HCT116 (cell line): ENCODE measurements around the gene INPP4A. TPM values are rescaled to one million over a fixed set of nuclear protein-coding genes. Genes with fewer than 3 reads are reported as not detected.
A peak's percentile ranks its signal among the peaks of the same experiment; 100 is the strongest.

Experiments used
- ATAC-seq: fragments of 200-7000 bp; cut with Tn5 transposase; 2 replicates; pipeline ENCODE4 v1.9.1; 2020; ENCODE audit warnings: mild to moderate bottlenecking, moderate library complexity
- BruUV-seq: library from RNA; stranded (reverse); fragments of 400-500 nt; replicated peaks from 2 replicates; lab custom pipeline; 2021; lab: Mats Ljungman, UMichigan
- CTCF ChIA-PET: fragments of 300-600 bp; sonication (Branson Sonifier 250); formaldehyde crosslinking; loops from one replicate; lab custom pipeline; 2021; ENCODE audit warnings: antibody characterized with exemption; lab: Charles Lee
- POLR2A ChIA-PET: fragments of 300-600, 350-600 bp; sonication (Branson Sonifier 250); formaldehyde crosslinking; loops from one replicate; lab custom pipeline; 2021; ENCODE audit warnings: antibody characterized with exemption; lab: Charles Lee
- RAD21 ChIA-PET, 2 experiments: fragments of 300-600 bp; sonication (Branson Sonifier 250); formaldehyde crosslinking; loops; one replicate each; lab custom pipeline; 2023; ENCODE audit warnings: low total read pairs in 2 of 2; ENCODE audit not compliant: uncharacterized antibody in 2 of 2, unreplicated experiment in 2 of 2, low non-redundant PET in 1 of 2; lab: Charles Lee
- DNase-seq: peaks from one replicate; pipeline ENCODE4 v3.0.0-alpha.2; 2010; ENCODE audit warnings: low read depth, low spot score
- H2AFZ ChIP-seq: fragments of 200-600 bp; shearing (Covaris generic), sonication (generic); 2 replicates; pipeline ENCODE4 v1.6.1; 2017; ENCODE audit warnings: low read depth, mixed run types, mixed read lengths, antibody characterized with exemption, low read length; ENCODE audit not compliant: poor library complexity, severe bottlenecking
- H3K27ac ChIP-seq: 2 replicates; pipeline ENCODE4 v1.5.1; 2012; ENCODE audit warnings: low read depth, low read length
- H3K27me3 ChIP-seq: fragments of 200-600 bp; sonication (generic); 2 replicates; pipeline ENCODE4 v1.6.1; 2016; ENCODE audit warnings: mixed run types, low read length, mixed read lengths; ENCODE audit not compliant: insufficient read depth
- H3K36me3 ChIP-seq, 2 experiments: fragments of 200-500 bp in 1 of 2; fragments of 200-600 bp in 1 of 2; sonication (Bioruptor generic) in 1 of 2; sonication (generic) in 1 of 2; 2 replicates each; pipeline versions ENCODE4 v1.5.1 to v1.6.1; 2014 to 2016; ENCODE audit warnings: low read length in 2 of 2, inconsistent platforms in 1 of 2, mixed read lengths in 1 of 2, mixed run types in 1 of 2; ENCODE audit not compliant: insufficient read depth in 2 of 2, control insufficient read depth in 1 of 2
- H3K4me1 ChIP-seq, 2 experiments: fragments of 200-600 bp in 1 of 2; sonication (generic) in 1 of 2; 2 replicates each; pipeline versions ENCODE4 v1.5.1 to v1.6.1; 2012 to 2017; ENCODE audit warnings: low read length in 2 of 2, inconsistent platforms in 1 of 2, mild to moderate bottlenecking in 1 of 2, mixed read lengths in 1 of 2, mixed run types in 1 of 2, moderate library complexity in 1 of 2; ENCODE audit not compliant: insufficient read depth in 2 of 2, control insufficient read depth in 1 of 2
- H3K4me2 ChIP-seq: fragments of 200-600 bp; sonication (generic); 2 replicates; pipeline ENCODE4 v1.6.1; 2017; ENCODE audit warnings: mixed run types, low read length, mixed read lengths
- H3K4me3 ChIP-seq, 2 experiments: fragments of 200-600 bp in 1 of 2; sonication (generic) in 1 of 2; replicated peaks in 1 of 2; 2 replicates each; pipeline ENCODE4 v1.5.1; 2011 to 2016; ENCODE audit warnings: low read length in 2 of 2, control low read depth in 1 of 2, low read depth in 1 of 2, mild to moderate bottlenecking in 1 of 2, mixed read lengths in 1 of 2, mixed run types in 1 of 2
- H3K79me2 ChIP-seq: fragments of 200-600 bp; sonication (generic); 2 replicates; pipeline ENCODE4 v1.6.1; 2017; ENCODE audit warnings: mild to moderate bottlenecking, mixed run types, low read length, moderate library complexity, mixed read lengths; ENCODE audit not compliant: insufficient read depth
- H3K9ac ChIP-seq: fragments of 200-600 bp; sonication (generic); 2 replicates; pipeline ENCODE4 v1.6.1; 2016; ENCODE audit warnings: low read length, mixed read lengths
- H3K9me2 ChIP-seq: fragments of 200-600 bp; sonication (generic), shearing (Covaris generic); 2 replicates; pipeline ENCODE4 v1.6.1; 2017; ENCODE audit warnings: mixed run types, mild to moderate bottlenecking, moderate library complexity; ENCODE audit not compliant: insufficient read depth
- H3K9me3 ChIP-seq, 2 experiments: fragments of 200-500 bp in 1 of 2; fragments of 200-600 bp in 1 of 2; sonication (Bioruptor generic) in 1 of 2; sonication (generic) in 1 of 2; 2 replicates each; pipeline ENCODE4 v1.6.1; 2014 to 2017; ENCODE audit warnings: low read length in 2 of 2, mixed read lengths in 2 of 2, inconsistent platforms in 1 of 2, low read depth in 1 of 2, mild to moderate bottlenecking in 1 of 2, mixed run types in 1 of 2, moderate library complexity in 1 of 2; ENCODE audit not compliant: control insufficient read depth in 1 of 2, insufficient read depth in 1 of 2
- H4K20me1 ChIP-seq: fragments of 200-600 bp; sonication (generic), shearing (Covaris generic); 2 replicates; pipeline ENCODE4 v1.6.1; 2017; ENCODE audit warnings: mixed run types, mild to moderate bottlenecking, moderate library complexity; ENCODE audit not compliant: insufficient read depth
- CBX3 ChIP-seq: IDR thresholded peaks from 2 replicates; pipeline ENCODE4 v1.6.1; 2012; ENCODE audit warnings: low read depth
- CEBPB ChIP-seq: IDR thresholded peaks from 2 replicates; pipeline ENCODE4 v1.6.1; 2012; ENCODE audit warnings: low read depth
- EZH2 ChIP-seq: fragments of 200-600 bp; sonication (generic); IDR thresholded peaks from 2 replicates; pipeline ENCODE4 v1.6.1; 2017; ENCODE audit warnings: antibody characterized with exemption, mixed run types
- JUND ChIP-seq: IDR thresholded peaks from 2 replicates; pipeline ENCODE4 v1.6.1; 2012
- POLR2A ChIP-seq: IDR thresholded peaks from 2 replicates; pipeline ENCODE4 v1.7.0; 2011; ENCODE audit warnings: borderline replicate concordance; ENCODE audit not compliant: insufficient read depth, insufficient read length; ENCODE audit errors: extremely low read depth
- POLR2AphosphoS5 ChIP-seq: IDR thresholded peaks from 2 replicates; pipeline ENCODE4 v1.6.1; 2011; ENCODE audit warnings: mild to moderate bottlenecking, low read depth, low read length, moderate library complexity
- REST ChIP-seq: IDR thresholded peaks from 2 replicates; pipeline ENCODE4 v1.6.1; 2012; ENCODE audit warnings: low read depth
- SIN3A ChIP-seq: IDR thresholded peaks from 2 replicates; pipeline ENCODE4 v1.6.1; 2012; ENCODE audit warnings: low read depth
- ZFX ChIP-seq: fragments of 450-650 bp; IDR thresholded peaks from 2 replicates; pipeline ENCODE4 v1.6.1; 2017
- ZNF274 ChIP-seq: fragments of 200-500 bp; sonication (Bioruptor generic); IDR thresholded peaks from 2 replicates; pipeline ENCODE4 v1.6.1; 2014; ENCODE audit warnings: mild to moderate bottlenecking, low read depth, low read length, inconsistent platforms
- intact Hi-C: fragments of 100-400 bp; cut with micrococcal nuclease; formaldehyde crosslinking; loops from 2 replicates; pipeline ENCODE4 v1.10.0; 2022
- total RNA-seq: library from RNA; stranded (reverse); gene quantifications from one replicate; pipeline ENCODE4 v1.2.1, GENCODE V29; 2021; ENCODE audit not compliant: unreplicated experiment
- TF ChIP-seq, protein P1 (sequence below): IDR thresholded peaks from 2 replicates; pipeline ENCODE4 v1.6.1; 2012

INPP4A gene
- total RNA-seq, 1 experiment from 2014 or later = 18.5 TPM

DNA sequence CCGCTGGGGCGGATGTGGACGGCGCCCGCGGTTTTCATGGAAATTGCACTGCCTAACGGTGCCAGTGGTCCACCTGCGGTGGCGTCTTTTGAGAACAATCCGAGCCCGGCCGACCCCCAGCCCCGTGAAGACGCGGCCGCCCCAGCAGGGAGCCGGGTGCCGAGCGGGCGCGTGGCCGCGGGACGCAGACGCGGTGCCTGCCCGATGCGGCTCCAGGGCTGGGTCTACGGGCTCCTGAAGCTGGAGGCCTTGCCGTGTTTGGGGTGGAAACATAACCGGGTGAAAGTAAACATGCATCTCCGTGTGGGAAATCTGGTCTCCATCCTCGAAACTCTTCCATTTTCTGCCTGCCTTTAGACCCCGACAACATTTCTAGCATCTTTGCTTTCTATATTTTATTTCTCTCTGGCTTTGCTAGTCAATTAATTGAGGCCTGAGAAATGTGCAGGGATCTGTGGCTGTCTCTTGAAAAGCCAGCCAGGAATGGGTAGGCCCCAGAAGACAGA, 572 bp downstream of the INPP4A start:
- peak overlapping the region; percentile 51; the same call in 1 of the 2 replicates for H3K27ac ChIP-seq
- no peaks in the 10 kb centered on the region for H4K20me1 ChIP-seq
- ATAC-seq (peak; percentile 54; the same call in 1 of the 2 replicates), DNase-seq (no peak)
- H3K9ac ChIP-seq = peak overlapping the region; percentile 67
- H3K79me2 ChIP-seq = peaks cover 45% of the 10 kb centered on the region
- H3K9me2 ChIP-seq = no peaks in the 10 kb centered on the region
- H3K4me1 ChIP-seq = peaks cover 5 to 17% of the 10 kb centered on the region in 2 experiments; a peak in 3 of 4 replicates
- ChIA-PET RAD21 (no interaction called here), CTCF (no interaction called here), POLR2A (no interaction called here)
- H3K4me3 ChIP-seq = peak overlapping the region; percentile 69 to 71
- TF ChIP-seq ZNF274 = no peak
- TF ChIP-seq SIN3A = no peak
- TF ChIP-seq ZFX = peak; percentile 64; the same call in 1 of the 2 replicates
- intact Hi-C loops = no loop called here
- no peaks in the 10 kb centered on the region for H3K36me3 ChIP-seq
- H2AFZ ChIP-seq = no peak overlapping the region
- no peaks in the 10 kb centered on the region for H3K27me3 ChIP-seq
- BruUV-seq = no TSS peak
- no peaks in the 10 kb centered on the region for H3K9me3 ChIP-seq
- peak overlapping the region; percentile 88 for H3K4me2 ChIP-seq

GRCh38 chr2:98445683-98446581, 1.3 kb downstream of the INPP4A start:
- ChIA-PET CTCF (interaction anchor here (1.1 kb wide), 1 partner anchor 42 kb away, joined by 3 read pairs; no protein-coding TSS in a partner anchor), POLR2A (no interaction called here), RAD21 (no interaction called here)
- Histone ChIP-seq H3K9me3 (no peaks in the 10 kb centered on the region), H3K9ac (peak overlapping the region; percentile 67), H3K27me3 (no peaks in the 10 kb centered on the region), H4K20me1 (no peaks in the 10 kb centered on the region), H3K4me1 (peaks cover 5 to 17% of the 10 kb centered on the region in 2 experiments; a peak in 3 of 4 replicates), H3K36me3 (no peaks in the 10 kb centered on the region), H3K27ac (no peak overlapping the region), H3K79me2 (peaks cover 45% of the 10 kb centered on the region), H3K4me3 (peak overlapping the region; percentile 69 to 71), H3K9me2 (no peaks in the 10 kb centered on the region), H3K4me2 (peak overlapping the region; percentile 88), H2AFZ (no peak overlapping the region)
- intact Hi-C loops = no loop called here
- no peak for ATAC-seq
- TF ChIP-seq JUND (no peak), CEBPB (no peak), ZNF274 (no peak), POLR2A (no peak), CBX3 (no peak), REST (no peak), POLR2AphosphoS5 (no peak), EZH2 (no peak)
- TF ChIP-seq, protein P1, sequence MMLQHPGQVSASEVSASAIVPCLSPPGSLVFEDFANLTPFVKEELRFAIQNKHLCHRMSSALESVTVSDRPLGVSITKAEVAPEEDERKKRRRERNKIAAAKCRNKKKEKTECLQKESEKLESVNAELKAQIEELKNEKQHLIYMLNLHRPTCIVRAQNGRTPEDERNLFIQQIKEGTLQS = no peak
- no peak for DNase-seq
- TSS peak; percentile 52 for BruUV-seq
